OCI-LY7 (cell line): ENCODE data around the gene SNX15.

Experiments used
- CTCF ChIP-seq: fragments of 200-600 bp; sonication (generic); conservative IDR thresholded peaks from 2 replicates; pipeline ENCODE4 v1.5.1; 2014; ENCODE audit warnings: mild to moderate bottlenecking, antibody characterized with exemption, low read length, moderate library complexity, mixed read lengths
- EZH2phosphoT487 ChIP-seq: fragments of 200-600 bp; sonication (generic); IDR thresholded peaks from 2 replicates; pipeline ENCODE4 v1.6.1; 2018; ENCODE audit warnings: low read depth, borderline replicate concordance, mild to moderate bottlenecking, mixed run types, antibody characterized with exemption, low read length, moderate library complexity, mixed read lengths

- TF ChIP-seq EZH2phosphoT487 = no peak
- TF ChIP-seq CTCF = no peak
Observed at GRCh38 chr11:65066315-65066714, 39.1 kb downstream of the SNX15 start.
